ENCODE measurements around the gene PANK2. TPM values are rescaled to one million over a fixed set of nuclear protein-coding genes. Genes with fewer than 3 reads are reported as not detected.
"Not testable (repeated sequence)": the region's sequence is repeated elsewhere in the genome, so short reads cannot be mapped to it uniquely, and the experiment has no call there.

The PANK2 gene
- total RNA-seq, 1 donor from 2014 or later = 16.6 TPM

GRCh38 chr20:3896853-3897583, 7.8 kb downstream of the PANK2 start:
- ATAC-seq (no peak), DNase-seq (ENCODE audit: missing footprints) (no peak)
- intact Hi-C loops (cut with DNase I) = no loop called here

GRCh38 chr20:3898181-3898580, 9.0 kb downstream of the PANK2 start:
- DNase-seq (ENCODE audit: missing footprints); intact Hi-C loops (cut with DNase I); ATAC-seq: not testable (repeated sequence)

GRCh38 chr20:3898639-3899038, 9.5 kb downstream of the PANK2 start:
- no peak for DNase-seq (ENCODE audit: missing footprints)
- intact Hi-C loops (cut with DNase I) = no loop called here

GRCh38 chr20:3900187-3900604, 11.0 kb downstream of the PANK2 start:
- peak; percentile 18 for ATAC-seq
- no peak for DNase-seq (ENCODE audit: missing footprints)
- intact Hi-C loops (cut with DNase I) = no loop called here

More at GRCh38 chr20:3898639-3899038, 9.5 kb downstream of the PANK2 start:
- ATAC-seq = no peak

- intact Hi-C loops (cut with DNase I) = no loop called here
- ATAC-seq = no peak
These were observed 12.0 kb downstream of the PANK2 start for GRCh38 chr20:3901028-3901705.

GRCh38 chr20:3901706-3902440, 12.7 kb downstream of the PANK2 start:
- DNase-seq (ENCODE audit: missing footprints) (no peak), ATAC-seq (no peak)
- intact Hi-C loops (cut with DNase I) = no loop called here

More at GRCh38 chr20:3901028-3901705, 12.0 kb downstream of the PANK2 start:
- no peak for DNase-seq (ENCODE audit: missing footprints)

- DNase-seq (ENCODE audit: missing footprints) (no peak), ATAC-seq (no peak)
- intact Hi-C loops (cut with DNase I) = no loop called here
These were observed 13.3 kb downstream of the PANK2 start for GRCh38 chr20:3902446-3902845.

GRCh38 chr20:3904224-3904623, 15.0 kb downstream of the PANK2 start:
- intact Hi-C loops (cut with DNase I) = no loop called here
- no peak for DNase-seq (ENCODE audit: missing footprints)
- ATAC-seq = no peak

- no peak for ATAC-seq
These were observed 15.7 kb downstream of the PANK2 start for GRCh38 chr20:3904857-3905256.

GRCh38 chr20:3906744-3907721, 17.8 kb downstream of the PANK2 start:
- DNase-seq (ENCODE audit: missing footprints); ATAC-seq; intact Hi-C loops (cut with DNase I): not testable (repeated sequence)

More at GRCh38 chr20:3904857-3905256, 15.7 kb downstream of the PANK2 start:
- DNase-seq (ENCODE audit: missing footprints) = no peak
- intact Hi-C loops (cut with DNase I) = no loop called here

GRCh38 chr20:3908667-3909066, 19.5 kb downstream of the PANK2 start:
- peak; percentile 77 for DNase-seq (ENCODE audit: missing footprints)
- ATAC-seq = peak; percentile 89
- intact Hi-C loops (cut with DNase I) = no loop called here

- DNase-seq (ENCODE audit: missing footprints) = no peak
- ATAC-seq = no peak
- intact Hi-C loops (cut with DNase I) = no loop called here
These were observed 20.8 kb downstream of the PANK2 start for GRCh38 chr20:3909952-3910366.

- intact Hi-C loops (cut with DNase I) = no loop called here
These were observed 21.7 kb downstream of the PANK2 start for GRCh38 chr20:3910853-3911252.

GRCh38 chr20:3911956-3912355, 22.8 kb downstream of the PANK2 start:
- intact Hi-C loops (cut with DNase I) = no loop called here
- DNase-seq (ENCODE audit: missing footprints) (no peak), ATAC-seq (no peak)

More at GRCh38 chr20:3910853-3911252, 21.7 kb downstream of the PANK2 start:
- no peak for ATAC-seq
- DNase-seq (ENCODE audit: missing footprints) = no peak

GRCh38 chr20:3914446-3914845, 25.3 kb downstream of the PANK2 start:
- intact Hi-C loops (cut with DNase I) = no loop called here
- DNase-seq (ENCODE audit: missing footprints) = no peak
- ATAC-seq = no peak

- DNase-seq (ENCODE audit: missing footprints) (no peak), ATAC-seq (no peak)
- intact Hi-C loops (cut with DNase I) = no loop called here
These were observed 26.5 kb downstream of the PANK2 start for GRCh38 chr20:3915691-3916090.

- intact Hi-C loops (cut with DNase I) = no loop called here
- no peak for DNase-seq (ENCODE audit: missing footprints)
- ATAC-seq = no peak
These were observed 27.2 kb downstream of the PANK2 start for GRCh38 chr20:3916364-3916763.

GRCh38 chr20:3919352-3919751, 30.2 kb downstream of the PANK2 start:
- DNase-seq (ENCODE audit: missing footprints) (no peak), ATAC-seq (no peak)
- intact Hi-C loops (cut with DNase I) = no loop called here

All from Right ventricle myocardium inferior (tissue), 1 donor.